Panc1 (cell line): ENCODE results near the gene OPN5. TPM values are rescaled to one million over a fixed set of nuclear protein-coding genes. Genes with fewer than 3 reads are reported as not detected.

Experiments used
- ATAC-seq: fragments of 200-7000 bp; cut with Tn5 transposase; 2 replicates; pipeline ENCODE4 v1.9.1; 2020; ENCODE audit warnings: mild to moderate bottlenecking, moderate library complexity
- BruUV-seq: library from RNA; stranded (reverse); fragments of 400-500 nt; replicated peaks from 2 replicates; lab custom pipeline; 2021; lab: Mats Ljungman, UMichigan
- CTCF ChIA-PET: fragments of 300-600 bp; sonication (Branson Sonifier 250); formaldehyde crosslinking; loops from one replicate; lab custom pipeline; 2022; ENCODE audit warnings: antibody characterized with exemption; lab: Charles Lee
- POLR2A ChIA-PET: fragments of 300-600 bp; sonication (Branson Sonifier 250); formaldehyde crosslinking; loops from one replicate; lab custom pipeline; 2022; ENCODE audit warnings: antibody characterized with exemption; lab: Charles Lee
- DNase-seq: peaks from one replicate; pipeline ENCODE4 v3.0.0-alpha.2; 2010; ENCODE audit warnings: low read depth, low spot score
- H3K27ac ChIP-seq: 2 replicates; pipeline ENCODE4 v1.5.1; 2011; ENCODE audit warnings: mild to moderate bottlenecking, low read length, inconsistent platforms
- H3K27me3 ChIP-seq: fragments of 200-500 bp; sonication (Bioruptor generic); 2 replicates; pipeline ENCODE4 v1.6.0; 2014; ENCODE audit warnings: low read length, inconsistent platforms; ENCODE audit not compliant: control insufficient read depth, insufficient read depth
- H3K36me3 ChIP-seq: fragments of 200-500 bp; sonication (Bioruptor generic); 2 replicates; pipeline ENCODE4 v1.5.1; 2014; ENCODE audit warnings: inconsistent platforms, mild to moderate bottlenecking, low read length, moderate library complexity; ENCODE audit not compliant: control insufficient read depth, insufficient read depth
- H3K4me1 ChIP-seq: 2 replicates; pipeline ENCODE4 v1.5.1; 2011; ENCODE audit warnings: inconsistent platforms, mild to moderate bottlenecking, low read length, moderate library complexity; ENCODE audit not compliant: control insufficient read depth, insufficient read depth
- H3K4me3 ChIP-seq, 2 experiments: 2 replicates each; pipeline ENCODE4 v1.5.1; 2011 to 2012; ENCODE audit warnings: low read depth in 2 of 2, low read length in 2 of 2, mild to moderate bottlenecking in 2 of 2, inconsistent platforms in 1 of 2, moderate library complexity in 1 of 2
- H3K9me3 ChIP-seq: fragments of 200-500 bp; sonication (Bioruptor generic); 2 replicates; pipeline ENCODE4 v1.5.1; 2014; ENCODE audit warnings: low read depth, mild to moderate bottlenecking, inconsistent platforms, low read length, moderate library complexity; ENCODE audit not compliant: control insufficient read depth, insufficient read depth
- CTCF ChIP-seq: fragments of 450-650 bp; IDR thresholded peaks from 2 replicates; pipeline ENCODE4 v1.5.1; 2017; ENCODE audit warnings: mild to moderate bottlenecking
- POLR2AphosphoS5 ChIP-seq: IDR thresholded peaks from 2 replicates; pipeline ENCODE4 v1.6.1; 2012; ENCODE audit warnings: mild to moderate bottlenecking, low read depth, low read length, moderate library complexity
- REST ChIP-seq, 2 experiments: IDR thresholded peaks; 2 replicates each; pipeline ENCODE4 v1.6.1; 2011 to 2012; ENCODE audit warnings: low read depth in 2 of 2, control low read depth in 1 of 2, low read length in 1 of 2, mild to moderate bottlenecking in 1 of 2, moderate library complexity in 1 of 2; ENCODE audit not compliant: insufficient read depth in 1 of 2
- SIN3A ChIP-seq: IDR thresholded peaks from 2 replicates; pipeline ENCODE4 v1.6.1; 2012; ENCODE audit warnings: low read depth, mild to moderate bottlenecking, low read length, moderate library complexity, borderline replicate concordance; ENCODE audit not compliant: insufficient read depth
- TCF7L2 ChIP-seq: IDR thresholded peaks from 2 replicates; pipeline ENCODE4 v1.6.1; 2011; ENCODE audit warnings: mild to moderate bottlenecking, low read depth, low read length, inconsistent platforms
- in situ Hi-C: cut with HindIII; loops from 2 replicates; pipeline ENCODE4 v1.10.0; 2016; ENCODE audit warnings: low sequenced_read_pairs, low pct_unique_long_range_greater_than_20kb
- intact Hi-C: fragments of 100-400 bp; cut with micrococcal nuclease; formaldehyde crosslinking; loops from one replicate; pipeline ENCODE4 v1.10.0; 2022; ENCODE audit not compliant: unreplicated experiment
- total RNA-seq: library from RNA; stranded (reverse); gene quantifications from one replicate; pipeline ENCODE4 v1.2.1, GENCODE V29; 2021; ENCODE audit not compliant: unreplicated experiment

The OPN5 gene
- total RNA-seq, 1 experiment from 2014 or later = not detected

GRCh38 chr6:47769982-47770381 is 11.8 kb upstream of the OPN5 start:
- H3K27ac ChIP-seq = no peak overlapping the region
- H3K4me3 ChIP-seq = no peak overlapping the region
- H3K27me3 ChIP-seq = no peaks in the 10 kb centered on the region
- DNase-seq (no peak), ATAC-seq (no peak)
- intact Hi-C loops (no loop called here), in situ Hi-C loops (no loop called here)
- H3K9me3 ChIP-seq = no peaks in the 10 kb centered on the region
- BruUV-seq = no TSS peak
- TF ChIP-seq CTCF (no peak), REST (IDR thresholded peaks at IDR 0.05; ENCODE audit: insufficient read depth in 1 of 2, low read depth in 2 of 2, low read length in 1 of 2) (no peak), SIN3A (no peak), TCF7L2 (no peak), POLR2AphosphoS5 (no peak)
- H3K4me1 ChIP-seq = no peaks in the 10 kb centered on the region
- no peaks in the 10 kb centered on the region for H3K36me3 ChIP-seq
- POLR2A ChIA-PET = interaction anchor here (0.6 kb wide), 1 partner anchor 1922 kb away, joined by 3 read pairs; no protein-coding TSS in a partner anchor
- CTCF ChIA-PET = no interaction called here

GRCh38 chr6:47772359-47772758 is 9.5 kb upstream of the OPN5 start:
- no peaks in the 10 kb centered on the region for H3K27me3 ChIP-seq
- in situ Hi-C loops = no loop called here

More at GRCh38 chr6:47772359-47772758, 9.5 kb upstream of the OPN5 start:
- CTCF ChIA-PET = no interaction called here
- TF ChIP-seq SIN3A (no peak), REST (IDR thresholded peaks at IDR 0.05; ENCODE audit: insufficient read depth in 1 of 2, low read depth in 2 of 2, low read length in 1 of 2) (no peak), POLR2AphosphoS5 (no peak), CTCF (no peak), TCF7L2 (no peak)
- DNase-seq (no peak), ATAC-seq (no peak)
- intact Hi-C loops = no loop called here
- H3K4me1 ChIP-seq = no peaks in the 10 kb centered on the region
- H3K4me3 ChIP-seq = no peak overlapping the region
- no TSS peak for BruUV-seq
- POLR2A ChIA-PET = no interaction called here
- no peak overlapping the region for H3K27ac ChIP-seq
- no peaks in the 10 kb centered on the region for H3K36me3 ChIP-seq
- no peaks in the 10 kb centered on the region for H3K9me3 ChIP-seq
